Glomerular endothelial cell (primary cell): ENCODE data around the gene IRS1. TPM values are rescaled to one million over a fixed set of nuclear protein-coding genes. Genes with fewer than 3 reads are reported as not detected.

ENCODE experiments used
- DNase-seq: peaks from one replicate; pipeline ENCODE4 v3.0.0-alpha.2; 2011; ENCODE audit warnings: low read depth, low spot score; ENCODE audit errors: extremely low read depth
- total RNA-seq: library from RNA; depleted of rRNA; stranded (reverse); fragments of >200 nt; gene quantifications from 2 replicates; pipeline ENCODE4 v1.2.3, GENCODE V29; 2015

The IRS1 gene
- total RNA-seq, 1 donor from 2014 or later = 4.0 TPM

GRCh38 chr2:226699321-226699720, 100.3 kb downstream of the IRS1 start:
- no peak for DNase-seq

GRCh38 chr2:226698671-226699070, 100.9 kb downstream of the IRS1 start:
- no peak for DNase-seq

GRCh38 chr2:226694586-226695284, 104.9 kb downstream of the IRS1 start:
- no peak for DNase-seq

GRCh38 chr2:226694149-226694548, 105.5 kb downstream of the IRS1 start:
- DNase-seq = no peak

GRCh38 chr2:226693521-226693920, 106.1 kb downstream of the IRS1 start:
- DNase-seq = no peak

- DNase-seq = no peak
These were observed 107.0 kb downstream of the IRS1 start for GRCh38 chr2:226692521-226693126.

- no peak for DNase-seq
These were observed 108.4 kb downstream of the IRS1 start for GRCh38 chr2:226691255-226691654.

- no peak for DNase-seq
These were observed 109.1 kb downstream of the IRS1 start for GRCh38 chr2:226690461-226691024.

GRCh38 chr2:226687641-226688253, 111.9 kb downstream of the IRS1 start:
- no peak for DNase-seq

GRCh38 chr2:226684563-226684959, 115.1 kb downstream of the IRS1 start:
- no peak for DNase-seq

GRCh38 chr2:226683944-226684562, 115.6 kb downstream of the IRS1 start:
- DNase-seq = no peak

- DNase-seq = no peak
These were observed 116.4 kb downstream of the IRS1 start for GRCh38 chr2:226683196-226683595.

Other genes starting within 250 kb of the IRS1 start
- gene RHBDD1, start 36.2 kb upstream of the IRS1 start, total RNA-seq = 9.9 and 34.7 TPM in 2 replicates